ENCODE data around the gene HOXD11. TPM values are rescaled to one million over a fixed set of nuclear protein-coding genes. Genes with fewer than 3 reads are reported as not detected.

The HOXD11 gene
- total RNA-seq, 4 donors from 2014 or later, result not detected

DNA sequence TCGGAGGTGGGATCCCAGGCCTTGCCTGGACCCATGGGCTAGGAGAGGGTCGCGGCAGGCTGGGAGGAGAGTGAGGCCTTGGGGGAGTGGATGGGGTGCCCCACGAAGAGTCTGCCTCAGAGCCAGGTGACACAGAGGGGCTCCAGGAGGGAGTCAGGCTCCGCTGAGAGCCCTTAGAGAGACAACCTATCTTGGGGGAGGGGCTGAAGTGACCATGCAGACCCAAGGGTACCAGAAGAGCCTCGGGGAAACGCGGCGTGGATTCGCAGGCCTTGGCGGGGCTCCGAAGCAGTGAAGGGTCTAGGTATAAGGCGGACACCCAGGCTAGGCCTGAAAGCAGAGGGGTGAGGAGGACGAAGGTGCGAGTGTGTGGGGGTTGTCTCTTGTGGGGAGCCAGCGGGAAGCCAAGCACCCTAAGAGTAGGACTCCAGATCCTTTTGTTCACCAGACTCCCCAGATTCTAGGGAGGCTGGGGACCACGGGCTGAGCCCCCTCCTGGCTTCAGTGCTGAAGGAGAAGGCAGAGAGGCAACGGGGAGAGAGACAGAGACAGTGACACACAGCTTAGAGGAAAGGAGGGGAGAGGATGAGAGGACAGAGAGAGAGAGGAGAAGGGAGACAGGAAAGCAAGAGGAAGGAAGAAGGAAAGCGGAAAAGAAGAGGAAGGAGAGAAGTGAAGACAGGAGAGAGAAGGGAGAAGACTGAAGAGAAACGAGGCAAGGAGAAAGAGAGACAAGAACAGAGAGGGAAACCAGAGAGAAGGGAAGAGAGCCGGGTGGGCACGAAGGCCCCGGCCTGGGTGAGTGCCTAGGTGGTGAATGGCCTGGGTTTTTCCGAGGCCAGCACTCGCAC lies 1.1 kb upstream of the HOXD11 start:
- TF ChIP-seq, protein P1, sequence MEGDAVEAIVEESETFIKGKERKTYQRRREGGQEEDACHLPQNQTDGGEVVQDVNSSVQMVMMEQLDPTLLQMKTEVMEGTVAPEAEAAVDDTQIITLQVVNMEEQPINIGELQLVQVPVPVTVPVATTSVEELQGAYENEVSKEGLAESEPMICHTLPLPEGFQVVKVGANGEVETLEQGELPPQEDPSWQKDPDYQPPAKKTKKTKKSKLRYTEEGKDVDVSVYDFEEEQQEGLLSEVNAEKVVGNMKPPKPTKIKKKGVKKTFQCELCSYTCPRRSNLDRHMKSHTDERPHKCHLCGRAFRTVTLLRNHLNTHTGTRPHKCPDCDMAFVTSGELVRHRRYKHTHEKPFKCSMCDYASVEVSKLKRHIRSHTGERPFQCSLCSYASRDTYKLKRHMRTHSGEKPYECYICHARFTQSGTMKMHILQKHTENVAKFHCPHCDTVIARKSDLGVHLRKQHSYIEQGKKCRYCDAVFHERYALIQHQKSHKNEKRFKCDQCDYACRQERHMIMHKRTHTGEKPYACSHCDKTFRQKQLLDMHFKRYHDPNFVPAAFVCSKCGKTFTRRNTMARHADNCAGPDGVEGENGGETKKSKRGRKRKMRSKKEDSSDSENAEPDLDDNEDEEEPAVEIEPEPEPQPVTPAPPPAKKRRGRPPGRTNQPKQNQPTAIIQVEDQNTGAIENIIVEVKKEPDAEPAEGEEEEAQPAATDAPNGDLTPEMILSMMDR (IDR thresholded peaks at IDR 0.05; ENCODE audit: low read depth), result no peak

DNA sequence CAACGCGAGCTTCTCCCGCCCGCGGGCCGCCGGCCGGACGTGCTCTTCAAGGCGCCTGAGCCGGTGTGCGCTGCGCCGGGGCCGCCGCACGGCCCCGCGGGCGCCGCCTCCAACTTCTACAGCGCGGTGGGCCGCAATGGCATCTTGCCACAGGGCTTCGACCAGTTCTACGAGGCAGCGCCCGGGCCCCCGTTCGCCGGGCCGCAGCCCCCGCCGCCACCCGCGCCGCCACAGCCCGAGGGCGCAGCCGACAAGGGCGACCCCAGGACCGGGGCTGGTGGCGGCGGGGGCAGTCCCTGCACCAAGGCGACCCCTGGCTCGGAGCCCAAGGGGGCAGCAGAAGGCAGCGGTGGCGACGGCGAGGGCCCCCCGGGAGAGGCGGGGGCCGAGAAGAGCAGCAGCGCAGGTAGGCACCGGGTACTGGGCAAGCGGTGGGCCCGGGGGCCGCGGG lies 676 bp downstream of the HOXD11 start:
- TF ChIP-seq, protein P1 (IDR thresholded peaks at IDR 0.05; ENCODE audit: low read depth), result no peak

DNA sequence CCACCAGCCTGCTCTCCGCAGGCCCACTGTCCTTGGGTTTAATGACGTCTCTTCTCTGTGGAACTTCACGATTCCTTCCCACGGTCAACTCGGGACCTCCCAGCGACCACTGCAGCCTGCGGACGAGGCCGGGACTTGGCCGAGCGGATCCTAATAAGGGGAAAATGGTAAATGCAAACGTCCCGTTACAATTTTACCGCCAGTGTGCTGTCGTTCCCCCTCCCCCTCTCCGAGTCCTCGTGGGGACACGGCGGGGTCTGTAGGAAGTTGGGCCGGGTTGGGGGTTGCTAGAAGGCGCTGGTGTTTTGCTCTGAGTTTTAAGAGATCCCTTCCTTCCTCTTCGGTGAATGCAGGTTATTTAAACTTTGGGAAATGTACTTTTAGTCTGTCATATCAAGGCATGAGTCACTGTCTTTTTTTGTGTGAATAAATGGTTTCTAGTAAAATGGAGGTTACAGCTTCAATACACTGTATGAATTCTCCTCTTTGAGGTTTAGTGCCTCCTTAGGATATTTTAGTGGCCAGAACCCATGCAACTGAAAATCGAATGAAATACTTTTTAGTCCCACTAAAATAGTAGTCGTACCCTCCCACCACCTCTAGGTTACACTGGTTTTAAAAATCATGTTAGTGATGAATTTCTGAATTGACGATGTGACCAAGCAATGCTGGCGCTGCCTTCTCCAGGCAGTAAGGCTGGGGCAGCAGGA lies 2.3 kb downstream of the HOXD11 start:
- TF ChIP-seq, protein P1 (IDR thresholded peaks at IDR 0.05; ENCODE audit: low read depth), result no peak

DNA sequence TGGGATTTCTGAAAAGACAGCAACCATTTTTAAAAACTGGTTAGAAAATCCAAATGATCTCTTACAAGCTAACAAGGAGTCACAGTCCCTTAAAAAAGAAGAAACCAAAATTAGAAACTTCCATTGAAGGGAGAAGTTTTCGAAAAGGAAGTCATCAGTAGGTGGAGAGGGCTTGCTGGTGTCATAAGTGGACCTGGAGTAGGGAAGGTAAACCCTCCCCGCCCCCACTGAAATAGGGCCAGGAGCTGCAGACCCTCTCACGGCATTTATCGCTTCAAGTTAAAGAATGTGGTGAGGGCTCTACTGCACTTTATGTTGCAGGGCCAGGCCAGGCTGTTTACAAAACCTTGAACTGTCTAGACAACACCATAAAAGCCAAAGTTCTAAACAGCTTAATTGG lies 2.9 kb downstream of the HOXD11 start:
- TF ChIP-seq, protein P1 (IDR thresholded peaks at IDR 0.05; ENCODE audit: low read depth), result no peak

DNA sequence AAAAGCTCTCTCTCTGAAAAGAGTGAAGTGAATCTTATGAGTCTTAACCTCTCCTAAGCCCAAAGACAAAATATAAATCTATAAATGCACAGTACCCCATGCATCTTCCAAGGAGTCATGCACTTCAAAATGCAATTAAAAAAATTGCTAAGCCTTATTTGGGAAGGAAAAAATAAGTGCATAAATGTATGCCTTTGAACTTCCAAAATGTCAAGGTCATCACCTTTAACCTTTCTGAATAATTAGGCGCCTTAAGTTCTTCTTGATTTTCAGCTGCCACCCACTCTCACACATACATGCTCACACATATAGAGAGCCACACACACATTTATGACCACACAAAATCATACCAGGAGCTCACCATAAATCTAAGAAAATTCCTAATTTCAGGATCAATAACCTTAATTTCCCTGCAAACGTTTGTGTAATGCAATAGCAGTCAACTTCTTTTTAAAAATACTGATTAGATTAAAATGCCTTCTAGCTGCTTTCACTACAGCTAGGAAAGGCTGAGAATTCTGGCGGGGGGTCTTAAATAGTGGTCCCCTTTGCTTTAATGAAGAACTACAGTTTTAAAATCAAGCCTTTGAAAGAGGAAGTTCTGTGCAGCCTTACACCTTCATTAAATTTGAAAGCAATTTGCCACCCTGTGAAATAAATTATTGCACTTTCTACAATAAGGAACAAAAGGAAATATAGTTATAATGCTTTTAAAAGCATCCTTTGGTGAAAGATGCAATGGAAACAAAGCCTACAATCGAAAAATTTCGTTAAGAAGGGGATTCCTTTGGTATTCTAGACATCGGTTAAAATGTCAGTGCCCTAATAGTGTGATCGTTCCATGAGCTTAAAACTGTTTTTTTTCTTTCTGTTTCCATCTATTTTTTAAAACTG lies 3.6 kb downstream of the HOXD11 start:
- TF ChIP-seq, protein P1 (IDR thresholded peaks at IDR 0.05; ENCODE audit: low read depth), result no peak

DNA sequence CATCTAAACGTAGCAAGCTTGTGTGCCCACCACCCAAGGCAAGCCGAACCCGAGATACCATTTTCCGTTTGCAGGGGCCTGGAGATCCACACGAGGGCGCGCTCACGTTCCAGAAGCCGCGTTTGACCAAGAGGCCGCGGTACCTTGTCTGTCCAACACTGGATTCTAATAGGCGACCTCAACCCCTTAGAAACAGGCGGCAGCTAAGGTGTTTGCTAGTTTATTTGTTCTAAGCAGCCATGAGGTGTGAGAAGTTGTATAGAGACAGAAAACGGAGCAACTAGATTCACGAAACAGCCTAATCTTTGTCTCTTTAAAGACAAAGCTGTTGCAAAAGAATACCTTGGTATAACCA lies 4.2 kb downstream of the HOXD11 start:
- TF ChIP-seq, protein P1 (IDR thresholded peaks at IDR 0.05; ENCODE audit: low read depth), result no peak
